HG03571 (cell line): ENCODE measurements around the gene DAPK1.

Source experiments
- ATAC-seq: cut with Tn5 transposase; IDR thresholded peaks from one replicate; pipeline ENCODE4 v1.9.1; 2021; ENCODE audit not compliant: unreplicated experiment

Gene DAPK1

GRCh38 chr9:87662808-87663528 lies 165.3 kb downstream of the DAPK1 start:
- no peak for ATAC-seq

DNA sequence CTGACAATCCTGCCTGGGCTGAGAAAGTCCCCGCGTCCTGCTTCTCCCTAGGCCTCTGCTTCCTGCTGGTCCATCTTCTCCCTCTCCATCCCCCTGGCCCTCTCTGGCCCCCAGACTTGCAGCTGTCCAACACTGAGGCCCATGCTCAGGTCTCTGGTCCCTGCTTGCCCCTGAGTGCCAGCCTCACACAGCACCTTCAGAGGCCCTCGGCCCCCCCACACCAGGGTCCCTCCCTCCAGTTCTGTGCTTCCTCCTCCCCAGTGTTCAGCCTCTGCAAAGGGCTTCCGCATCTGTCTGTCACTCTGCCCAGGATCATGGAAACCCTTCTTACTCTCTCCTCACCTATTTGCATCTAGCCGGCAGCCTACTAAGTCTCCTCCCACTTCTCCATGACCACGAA lies 165.9 kb downstream of the DAPK1 start:
- no peak for ATAC-seq

GRCh38 chr9:87664153-87665060 lies 166.7 kb downstream of the DAPK1 start:
- no peak for ATAC-seq

DNA sequence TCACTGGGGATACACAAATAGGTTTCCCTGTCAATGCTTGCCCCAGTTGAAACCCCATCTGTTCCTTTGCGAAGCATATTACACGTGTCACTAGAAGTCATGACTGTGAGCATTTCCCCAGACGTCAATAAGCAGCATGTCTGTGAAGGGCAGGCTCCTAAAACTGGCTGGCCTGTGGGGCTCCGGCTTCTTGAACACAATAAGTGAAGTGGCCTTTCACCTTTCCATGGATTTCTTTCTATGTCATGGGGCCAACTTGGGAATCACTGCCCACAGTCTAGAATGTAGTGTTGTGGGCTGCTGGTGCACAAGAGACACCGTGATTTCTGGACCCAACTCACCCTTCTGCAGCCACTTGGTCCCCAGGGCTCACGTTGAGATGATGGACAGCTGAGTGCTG lies 167.8 kb downstream of the DAPK1 start:
- no peak for ATAC-seq

DNA sequence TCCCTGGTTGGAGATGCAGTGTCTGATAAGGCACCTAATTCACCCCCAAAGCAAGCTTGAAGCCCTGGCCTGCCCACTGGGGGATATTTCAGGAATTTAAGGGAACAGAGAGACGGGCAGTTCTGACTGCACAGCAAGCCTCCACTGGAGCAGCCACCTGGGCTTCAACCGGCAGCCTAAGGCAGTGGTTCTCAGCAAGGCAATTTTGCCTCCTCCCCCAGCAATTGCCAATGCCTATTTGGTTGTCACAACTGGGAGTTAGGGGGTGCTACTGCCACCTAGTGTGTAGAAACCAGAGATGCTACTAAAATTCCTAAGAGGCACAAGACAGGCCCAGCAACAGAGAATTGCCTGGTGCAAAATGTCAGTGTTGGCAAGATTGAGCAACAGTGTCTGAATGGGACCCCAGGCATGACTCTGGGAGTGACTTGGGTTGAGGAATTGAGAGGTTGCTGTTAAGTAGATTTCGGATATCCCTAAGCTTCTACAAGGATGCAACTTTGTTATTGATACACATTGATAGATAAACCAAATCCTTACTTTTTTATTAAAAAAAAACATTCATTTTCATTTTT lies 169.6 kb downstream of the DAPK1 start:
- ATAC-seq: no peak

DNA sequence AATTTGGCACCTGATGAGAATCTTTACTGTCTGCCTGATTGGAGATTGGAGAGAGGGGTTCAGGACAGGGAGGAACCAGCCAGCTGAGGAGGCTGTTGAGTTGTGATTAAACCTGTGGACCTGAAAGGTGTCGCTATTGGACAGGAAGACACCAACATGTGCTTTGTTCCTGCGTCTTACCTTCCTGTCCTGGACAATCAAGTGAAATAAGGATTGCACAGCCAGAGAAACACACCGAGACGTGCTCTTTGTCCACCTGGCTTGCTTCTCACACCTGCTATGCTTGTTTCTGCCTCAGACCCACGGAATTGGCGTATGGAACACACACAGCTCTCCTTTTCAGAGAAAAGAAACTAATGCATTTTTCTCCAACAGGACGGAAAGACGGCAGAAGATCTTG lies 170.6 kb downstream of the DAPK1 start:
- no peak for ATAC-seq

DNA sequence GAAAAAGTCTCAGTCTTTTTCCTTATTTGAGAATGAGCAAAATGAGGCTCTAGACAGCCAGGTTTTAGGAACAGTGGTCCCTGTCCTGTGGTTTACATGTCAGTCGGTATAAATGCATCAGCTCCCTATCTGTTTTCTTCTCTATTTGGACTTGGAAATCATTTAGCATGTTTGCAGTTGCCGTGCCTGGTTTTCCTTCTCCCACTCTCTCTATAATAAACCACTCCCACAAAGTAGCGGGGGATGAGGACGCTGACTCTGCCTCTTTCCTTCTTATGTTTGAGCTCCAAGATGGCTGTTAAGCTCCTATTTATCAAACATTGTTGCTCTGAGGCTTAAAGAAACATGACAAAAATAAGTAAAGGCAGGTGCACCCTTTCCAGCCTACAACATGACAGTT lies 171.1 kb downstream of the DAPK1 start:
- ATAC-seq: no peak

DNA sequence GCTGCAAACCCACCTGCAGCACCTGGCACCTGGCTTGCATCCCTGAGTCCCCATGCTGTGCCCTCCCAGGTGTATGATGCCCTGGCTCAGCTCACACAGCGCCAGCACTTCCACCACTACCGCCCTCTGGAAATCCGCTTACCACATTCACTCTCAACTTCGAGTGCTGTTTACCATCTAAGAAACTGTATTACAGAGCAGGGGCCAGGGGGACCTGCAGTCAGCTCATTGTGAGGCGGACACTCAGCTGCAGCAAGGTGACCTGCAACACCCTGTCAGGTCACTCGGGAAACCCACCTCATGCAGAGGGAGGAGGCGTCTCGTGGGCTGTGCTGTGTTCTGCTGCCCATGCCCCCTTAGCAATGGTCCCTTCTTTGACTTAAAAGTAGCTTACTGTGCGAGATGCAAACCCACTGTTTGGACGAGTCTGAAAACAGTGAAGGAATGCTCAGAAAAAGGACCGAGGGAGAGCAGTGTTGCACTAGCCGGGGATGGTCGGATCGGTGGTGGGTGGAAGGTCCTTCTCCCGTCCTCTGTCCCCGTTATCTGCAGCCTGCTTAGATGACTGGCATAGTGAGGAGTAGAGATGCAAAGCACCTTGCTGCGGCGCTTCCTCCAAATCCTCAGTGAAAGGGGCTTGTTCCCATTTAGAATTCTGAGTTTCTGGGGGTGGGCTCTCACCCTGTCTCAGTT lies 173.1 kb downstream of the DAPK1 start:
- no peak for ATAC-seq

- no peak for ATAC-seq
These were observed 173.8 kb downstream of the DAPK1 start for GRCh38 chr9:87671478-87671877.

DNA sequence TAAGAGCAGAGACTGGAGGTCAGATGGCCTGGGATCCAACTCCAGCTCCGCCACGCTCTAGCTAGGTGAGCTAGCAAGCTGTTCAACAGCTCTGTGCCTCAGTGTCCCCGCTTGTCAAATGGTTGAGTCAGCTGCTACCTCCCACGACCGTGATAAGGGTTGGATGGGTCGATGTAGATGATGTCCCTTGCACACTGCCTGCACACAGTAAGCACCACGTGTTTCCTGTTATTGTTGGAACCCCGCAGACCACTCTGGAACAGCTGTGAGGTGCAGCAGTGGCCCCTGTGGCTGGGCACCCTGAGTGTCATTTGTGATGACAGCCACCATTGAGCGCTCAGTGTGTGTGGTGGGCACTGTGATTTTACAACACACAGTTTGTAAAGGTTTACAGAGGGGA lies 174.3 kb downstream of the DAPK1 start:
- no peak for ATAC-seq

- ATAC-seq: no peak
These were observed 174.9 kb downstream of the DAPK1 start for GRCh38 chr9:87672586-87672985.

DNA sequence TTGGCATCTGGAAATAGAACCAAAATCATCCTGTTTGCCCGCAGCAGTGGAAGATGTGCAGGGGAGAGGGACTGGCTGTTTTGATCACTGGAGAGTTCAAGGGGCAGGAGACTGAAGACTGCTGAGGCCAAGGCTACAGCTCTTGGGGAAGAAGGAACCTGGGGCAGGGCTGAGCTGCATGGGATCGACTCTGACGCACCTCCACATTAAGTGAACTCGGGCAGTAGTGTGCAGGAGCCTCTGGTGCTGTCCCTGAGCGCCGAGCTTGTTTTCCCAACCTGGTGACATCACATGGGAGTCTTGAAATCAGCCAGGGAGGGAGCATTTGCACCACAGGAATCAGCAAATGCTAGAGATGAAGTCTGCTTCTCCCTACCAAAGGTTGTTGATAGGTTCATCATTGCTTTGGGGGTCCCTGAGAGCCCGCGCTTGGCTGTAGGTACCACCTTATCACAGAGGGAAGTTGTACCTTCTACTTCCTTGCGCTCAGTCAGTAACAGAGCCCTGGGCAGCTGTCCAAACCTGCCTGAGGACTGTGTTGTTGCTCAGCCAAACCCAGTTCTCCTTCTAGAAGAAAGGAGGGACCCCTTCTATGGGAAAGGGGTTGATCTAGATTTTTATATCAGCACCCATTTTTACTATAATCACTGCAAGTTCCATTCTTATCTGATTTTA lies 175.9 kb downstream of the DAPK1 start:
- no peak for ATAC-seq

- no peak for ATAC-seq
These were observed 177.1 kb downstream of the DAPK1 start for GRCh38 chr9:87674565-87675299.

DNA sequence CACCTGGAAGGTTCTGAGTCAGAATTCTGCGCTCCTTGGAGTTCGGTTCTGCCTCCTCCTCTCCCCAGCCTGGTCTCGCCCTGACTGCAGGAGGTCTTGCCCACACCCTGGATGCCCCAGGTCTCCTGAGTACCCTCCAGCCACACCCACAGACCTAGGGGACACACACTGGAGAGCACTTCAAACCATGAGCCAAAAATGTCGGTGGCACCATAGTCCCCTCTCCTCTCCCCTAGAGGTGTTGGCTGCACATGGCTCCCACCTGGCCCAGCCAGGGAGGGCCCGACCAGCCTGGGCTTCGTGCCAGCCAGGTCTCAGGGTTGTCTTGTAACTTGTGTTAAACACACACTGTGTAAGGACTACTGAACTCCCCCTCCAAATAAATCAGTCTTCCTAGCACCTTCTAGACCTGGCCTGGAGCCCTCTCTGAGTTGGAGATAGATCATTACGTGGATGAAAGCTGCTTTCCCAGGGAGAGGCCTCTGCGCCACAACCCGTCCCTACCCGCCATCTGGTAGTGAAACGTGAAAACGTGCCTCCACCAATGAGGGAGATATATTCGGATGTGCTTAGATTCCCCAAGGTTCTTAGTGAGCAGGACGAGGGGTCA lies 178.3 kb downstream of the DAPK1 start:
- no peak for ATAC-seq

- ATAC-seq: no peak
These were observed 179.5 kb downstream of the DAPK1 start for GRCh38 chr9:87676976-87677775.

DNA sequence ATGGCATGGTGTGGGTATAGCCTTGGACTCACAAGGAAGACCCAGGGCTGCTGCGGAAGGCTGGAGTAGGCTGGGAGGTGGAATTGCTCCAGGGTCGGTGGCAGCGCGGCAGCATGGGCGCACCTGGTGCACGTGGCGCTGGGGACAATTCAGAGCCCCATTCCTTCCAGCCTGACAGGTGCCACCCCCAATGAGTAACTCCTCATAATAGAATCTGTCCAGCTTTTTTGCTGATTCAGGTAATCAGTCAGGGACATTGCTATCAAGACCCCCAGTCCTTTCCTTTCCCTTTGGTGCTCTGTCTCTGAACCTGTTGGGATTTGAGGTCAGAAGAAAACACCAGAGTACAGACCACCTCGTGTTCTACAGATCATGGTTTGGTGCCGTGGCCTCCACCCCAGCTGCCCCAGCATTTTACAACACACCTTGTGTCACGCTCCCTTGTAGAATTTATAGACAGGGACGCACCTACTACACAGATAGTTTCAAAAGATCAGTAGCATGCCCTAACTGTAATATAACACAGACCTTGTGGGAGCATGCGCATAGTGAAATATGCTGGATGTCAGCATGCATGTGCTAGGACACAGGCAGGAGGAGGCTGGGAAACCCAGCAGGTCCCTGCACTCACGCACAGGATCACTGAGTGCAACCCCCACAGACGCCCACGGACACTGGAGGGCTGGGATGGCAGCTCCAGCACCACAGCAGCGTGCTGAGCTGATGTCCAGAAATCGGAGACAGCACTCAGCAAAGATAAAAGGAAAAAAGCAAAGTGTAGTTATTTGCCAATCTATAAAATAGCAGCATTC lies 180.3 kb downstream of the DAPK1 start:
- no peak for ATAC-seq

- no peak for ATAC-seq
These were observed 181.1 kb downstream of the DAPK1 start for GRCh38 chr9:87678650-87679355.
